ENCODE measurements around the gene TIAM1.

The TIAM1 gene

GRCh38 chr21:31198575-31198974 is 145.5 kb downstream of the TIAM1 start:
- no peak overlapping the region for H3K4me3 ChIP-seq (ENCODE audit: low read depth, low read length)
- peak; percentile 32; the same call in 1 of the 2 replicates for TF ChIP-seq CTCF (IDR thresholded peaks at IDR 0.05; ENCODE audit: low read depth, low read length)

DNA sequence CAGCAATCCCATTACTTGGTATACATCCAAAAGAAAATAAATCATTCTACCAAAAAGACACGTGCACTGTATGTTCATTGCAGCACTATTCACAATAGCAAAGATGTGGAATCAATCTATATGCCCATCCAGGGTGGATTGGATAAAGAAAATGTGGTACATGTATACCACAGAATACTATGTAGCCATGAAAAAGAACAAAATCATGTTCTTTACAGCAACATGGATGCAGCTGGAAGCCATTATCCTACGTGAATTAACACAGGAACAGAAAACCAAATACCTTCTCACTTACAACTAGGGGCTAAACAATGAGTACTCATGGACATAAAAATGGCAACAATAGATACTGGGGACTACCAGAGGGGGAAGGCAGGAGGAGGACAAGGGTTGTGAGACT is 147.3 kb downstream of the TIAM1 start:
- no peak overlapping the region for H3K4me3 ChIP-seq (ENCODE audit: low read depth, low read length)
- TF ChIP-seq CTCF (IDR thresholded peaks at IDR 0.05; ENCODE audit: low read depth, low read length): no peak

DNA sequence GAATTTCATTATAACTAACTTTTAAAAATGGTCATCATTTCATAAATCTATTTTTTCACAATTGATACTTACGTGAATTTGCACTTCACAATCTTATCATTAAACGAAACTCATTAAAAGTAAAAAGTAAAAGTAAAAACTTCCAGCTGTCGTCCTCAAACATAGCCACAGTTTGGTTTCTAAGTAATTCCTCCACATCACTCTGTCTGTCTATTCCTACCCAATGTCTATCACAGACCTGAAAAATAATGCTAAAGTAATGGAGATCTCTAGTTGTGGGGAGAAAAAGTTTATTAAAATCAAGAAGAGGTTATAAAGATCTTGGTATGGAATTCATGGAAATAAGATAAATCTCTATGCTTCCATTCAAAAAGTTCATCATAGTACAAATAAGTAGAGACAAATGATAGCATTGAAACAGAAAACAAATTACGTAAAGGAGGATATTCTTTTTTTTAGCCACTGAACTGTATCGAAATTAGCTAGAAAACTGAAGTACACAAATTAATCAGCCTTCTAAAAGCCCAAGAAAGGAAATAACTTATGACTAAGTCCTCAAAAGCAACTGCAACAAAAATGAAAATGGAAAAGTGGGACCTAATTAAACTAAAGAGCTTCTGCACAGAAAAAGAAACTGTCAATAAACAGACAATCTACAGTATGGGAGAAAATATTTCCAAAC is 148.6 kb downstream of the TIAM1 start:
- TF ChIP-seq CTCF (IDR thresholded peaks at IDR 0.05; ENCODE audit: low read depth, low read length): no peak
- no peak overlapping the region for H3K4me3 ChIP-seq (ENCODE audit: low read depth, low read length)

GRCh38 chr21:31194510-31195293 is 149.4 kb downstream of the TIAM1 start:
- no peak for TF ChIP-seq CTCF (IDR thresholded peaks at IDR 0.05; ENCODE audit: low read depth, low read length)
- no peak overlapping the region for H3K4me3 ChIP-seq (ENCODE audit: low read depth, low read length)

DNA sequence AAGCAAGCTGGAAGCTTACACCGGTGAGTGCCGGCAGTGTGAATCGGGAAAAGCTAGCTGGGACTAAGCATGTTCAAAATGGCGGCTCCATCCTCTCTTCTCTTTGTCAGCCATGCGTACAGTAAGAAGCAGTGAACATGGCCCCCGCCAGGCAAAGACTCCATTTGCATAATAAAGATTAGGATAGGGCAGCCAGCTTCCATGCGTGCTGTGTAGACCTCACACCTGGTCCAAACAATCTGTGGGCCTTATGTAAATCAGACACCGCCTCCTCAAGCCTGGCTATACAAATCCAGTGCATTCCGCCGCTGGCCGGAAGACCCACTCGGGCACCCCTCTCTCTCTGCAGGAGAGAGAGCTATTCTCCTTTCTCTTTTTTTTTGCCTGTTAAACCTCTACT is 150.3 kb downstream of the TIAM1 start:
- no peak overlapping the region for H3K4me3 ChIP-seq (ENCODE audit: low read depth, low read length)
- no peak for TF ChIP-seq CTCF (IDR thresholded peaks at IDR 0.05; ENCODE audit: low read depth, low read length)

DNA sequence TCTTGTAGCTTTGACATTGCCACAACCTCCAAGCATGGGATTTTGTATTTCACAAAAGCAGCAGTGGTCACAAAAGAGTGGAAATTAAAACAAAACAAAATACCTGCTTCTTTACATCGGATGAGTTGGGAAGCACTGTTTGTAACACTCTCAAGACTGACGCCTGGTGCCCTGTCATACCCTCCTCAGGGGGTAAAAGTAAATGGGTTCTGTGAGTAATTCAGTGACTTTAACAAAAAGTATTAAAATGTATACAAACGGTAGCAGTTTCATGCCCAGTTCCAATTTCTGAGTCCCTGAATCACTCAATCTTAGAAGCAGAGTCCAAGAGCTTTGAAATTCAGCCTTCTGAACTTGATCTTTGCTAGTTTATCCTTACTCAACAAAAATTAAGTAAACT is 152.5 kb downstream of the TIAM1 start:
- TF ChIP-seq CTCF (IDR thresholded peaks at IDR 0.05; ENCODE audit: low read depth, low read length): no peak
- H3K4me3 ChIP-seq (ENCODE audit: low read depth, low read length): no peak overlapping the region

- TF ChIP-seq CTCF (IDR thresholded peaks at IDR 0.05; ENCODE audit: low read depth, low read length): no peak
- H3K4me3 ChIP-seq (ENCODE audit: low read depth, low read length): no peak overlapping the region
Measured at GRCh38 chr21:31190516-31190915, 153.5 kb downstream of the TIAM1 start.

Data from WI38 (cell line).